SK-N-SH (cell line): ENCODE measurements around the gene ZNF217. TPM values are rescaled to one million over a fixed set of nuclear protein-coding genes. Genes with fewer than 3 reads are reported as not detected.

Experiments used
- CTCF ChIA-PET: fragments of 300-600, 350-600 bp; formaldehyde crosslinking; extraction: SDS; loops from one replicate; lab custom pipeline; 2021; lab: Yijun Ruan, JAX
- POLR2A ChIA-PET: fragments of 350-600 bp; sonication (Branson Sonifier 250); formaldehyde crosslinking; extraction: SDS; loops from one replicate; lab custom pipeline; 2020; ENCODE audit warnings: antibody characterized with exemption, inconsistent platforms; lab: Yijun Ruan, JAX
- DNase-seq: peaks from one replicate; pipeline ENCODE4 v3.0.0; 2012
- H2AFZ ChIP-seq: fragments of 200-600 bp; sonication (generic); 2 replicates; pipeline ENCODE4 v1.8.1; 2016; ENCODE audit warnings: antibody characterized with exemption, mild to moderate bottlenecking, low read depth
- H3F3A ChIP-seq: fragments of 200-600 bp; sonication (generic); replicated peaks from 2 replicates; pipeline ENCODE3; 2016; ENCODE audit warnings: antibody characterized with exemption, mild to moderate bottlenecking; ENCODE audit not compliant: insufficient read depth
- H3K27ac ChIP-seq, 2 experiments: fragments of 200-500 bp in 1 of 2; fragments of 200-600 bp in 1 of 2; sonication (Bioruptor generic) in 1 of 2; sonication (generic), shearing (Covaris generic) in 1 of 2; 2 replicates each; pipeline versions ENCODE4 v1.5.1 to v1.6.1; 2014 to 2016; ENCODE audit warnings: low read depth in 2 of 2, inconsistent platforms in 1 of 2, low read length in 1 of 2, mild to moderate bottlenecking in 1 of 2, mixed read lengths in 1 of 2
- H3K27me3 ChIP-seq: fragments of 200-600 bp; sonication (generic), shearing (Covaris generic); 2 replicates; pipeline ENCODE4 v1.6.1; 2016; ENCODE audit warnings: mixed run types; ENCODE audit not compliant: insufficient read depth
- H3K36me3 ChIP-seq, 2 experiments: fragments of 200-500 bp in 1 of 2; fragments of 200-600 bp in 1 of 2; sonication (Bioruptor generic) in 1 of 2; sonication (generic) in 1 of 2; replicated peaks in 1 of 2; 2 replicates each; pipeline versions ENCODE3 to v1.5.1; 2014 to 2016; ENCODE audit warnings: low read length in 1 of 2, mild to moderate bottlenecking in 1 of 2; ENCODE audit not compliant: insufficient read depth in 2 of 2, control insufficient read depth in 1 of 2
- H3K4me1 ChIP-seq, 2 experiments: fragments of 200-500 bp in 1 of 2; fragments of 200-600 bp in 1 of 2; sonication (Bioruptor generic) in 1 of 2; sonication (generic), shearing (Covaris generic) in 1 of 2; 2 replicates each; pipeline versions ENCODE4 v1.5.1 to v1.6.1; 2014 to 2016; ENCODE audit warnings: low read depth in 1 of 2, low read length in 1 of 2, mixed run types in 1 of 2; ENCODE audit not compliant: insufficient read depth in 2 of 2, control insufficient read depth in 1 of 2
- H3K4me2 ChIP-seq: fragments of 200-600 bp; sonication (generic), shearing (Covaris generic); 2 replicates; pipeline ENCODE4 v1.6.1; 2017; ENCODE audit warnings: mixed run types
- H3K4me3 ChIP-seq, 2 experiments: fragments of 200-500 bp in 1 of 2; fragments of 200-600 bp in 1 of 2; sonication (Bioruptor generic) in 1 of 2; sonication (generic), shearing (Covaris generic) in 1 of 2; 2 replicates each; pipeline versions ENCODE4 v1.5.1 to v1.8.1; 2014 to 2016; ENCODE audit warnings: low read depth in 2 of 2, inconsistent platforms in 1 of 2, low read length in 1 of 2, mild to moderate bottlenecking in 1 of 2, mixed read lengths in 1 of 2, moderate library complexity in 1 of 2
- H3K79me2 ChIP-seq: fragments of 200-600 bp; sonication (generic); 2 replicates; pipeline ENCODE4 v1.8.1; 2017; ENCODE audit warnings: mild to moderate bottlenecking; ENCODE audit not compliant: insufficient read depth
- H3K9ac ChIP-seq: fragments of 200-600 bp; sonication (generic); 2 replicates; pipeline ENCODE4 v1.6.1; 2017; ENCODE audit warnings: mixed run types
- H3K9me2 ChIP-seq: fragments of 200-600 bp; sonication (generic); 2 replicates; pipeline ENCODE4 v1.6.1; 2017; ENCODE audit warnings: mixed run types
- H3K9me3 ChIP-seq: fragments of 200-600 bp; sonication (generic); 2 replicates; pipeline ENCODE4 v1.6.1; 2017; ENCODE audit warnings: mixed run types, mild to moderate bottlenecking, moderate library complexity
- H4K20me1 ChIP-seq: fragments of 200-600 bp; sonication (generic); 2 replicates; pipeline ENCODE4 v1.6.1; 2017; ENCODE audit warnings: mild to moderate bottlenecking, mixed run types; ENCODE audit not compliant: insufficient read depth
- EP300 ChIP-seq, 2 experiments: IDR thresholded peaks; 2 replicates each; pipeline versions ENCODE4 v1.4.0 to v1.6.1; 2012; ENCODE audit warnings: borderline replicate concordance in 1 of 2, low read depth in 1 of 2, low read length in 1 of 2
- FOSL2 ChIP-seq: IDR thresholded peaks from 2 replicates; pipeline ENCODE4 v1.4.0; 2012; ENCODE audit warnings: low read depth, mild to moderate bottlenecking, moderate library complexity, borderline replicate concordance
- GATA2 ChIP-seq: sonication (generic); formaldehyde crosslinking; IDR thresholded peaks from 2 replicates; pipeline ENCODE4 v1.5.0; 2020; ENCODE audit warnings: mild to moderate bottlenecking, missing genetic modification reagents
- JUND ChIP-seq: IDR thresholded peaks from 2 replicates; pipeline ENCODE4 v1.4.0; 2012
- MEF2A ChIP-seq: IDR thresholded peaks from 2 replicates; pipeline ENCODE4 v1.4.0; 2012; ENCODE audit warnings: low read depth, borderline replicate concordance
- NFIC ChIP-seq: IDR thresholded peaks from 2 replicates; pipeline ENCODE4 v1.4.0; 2012; ENCODE audit warnings: borderline replicate concordance
- POLR2AphosphoS5 ChIP-seq: IDR thresholded peaks from 2 replicates; pipeline ENCODE4 v1.6.1; 2012; ENCODE audit warnings: low read depth, low read length
- RCOR1 ChIP-seq: fragments of 150-350 bp; IDR thresholded peaks from 2 replicates; pipeline ENCODE4 v1.6.1; 2017; ENCODE audit warnings: antibody characterized with exemption, low read length
- RXRA ChIP-seq: IDR thresholded peaks from 2 replicates; pipeline ENCODE4 v1.4.0; 2012; ENCODE audit warnings: low read depth, mild to moderate bottlenecking, borderline replicate concordance
- SMC3 ChIP-seq: IDR thresholded peaks from 2 replicates; pipeline ENCODE4 v1.6.1; 2012; ENCODE audit warnings: low read depth, low read length, improper control_type of control experiment
- TCF12 ChIP-seq: IDR thresholded peaks from 2 replicates; pipeline ENCODE4 v1.4.0; 2012
- YY1 ChIP-seq: IDR thresholded peaks from 2 replicates; pipeline ENCODE4 v1.4.0; 2012; ENCODE audit warnings: low read depth, mild to moderate bottlenecking
- WGBS: methylation state at CpG from one replicate; pipeline ENCODE4 v1.1.6; 2017; ENCODE audit warnings: low lambda C conversion rate; 5-methylcytosine and 5-hydroxymethylcytosine counted together
- polyA plus RNA-seq, 3 experiments: library from polyadenylated mRNA; depleted of rRNA; stranded (reverse); fragments of >200 nt; gene quantifications; 2 replicates each; pipeline ENCODE4 v1.2.3, GENCODE V29; 2012
- TF ChIP-seq, protein P1 (sequence below): IDR thresholded peaks from 2 replicates; pipeline ENCODE4; 2012
- TF ChIP-seq, protein P2 (sequence below): IDR thresholded peaks from 2 replicates; pipeline ENCODE4 v1.6.1; 2012; ENCODE audit warnings: mild to moderate bottlenecking, low read depth, low read length, moderate library complexity
- TF ChIP-seq, protein P3 (sequence below): IDR thresholded peaks from 2 replicates; pipeline ENCODE4 v1.4.0; 2012; ENCODE audit warnings: low read depth, borderline replicate concordance
- TF ChIP-seq, protein P4 (sequence below): IDR thresholded peaks from 2 replicates; pipeline ENCODE4 v1.4.0; 2012; ENCODE audit warnings: low read depth

Gene ZNF217
- polyA plus RNA-seq, 1 of the 3 experiments (the other 2 are of a cell fraction) = 6.9 TPM

DNA sequence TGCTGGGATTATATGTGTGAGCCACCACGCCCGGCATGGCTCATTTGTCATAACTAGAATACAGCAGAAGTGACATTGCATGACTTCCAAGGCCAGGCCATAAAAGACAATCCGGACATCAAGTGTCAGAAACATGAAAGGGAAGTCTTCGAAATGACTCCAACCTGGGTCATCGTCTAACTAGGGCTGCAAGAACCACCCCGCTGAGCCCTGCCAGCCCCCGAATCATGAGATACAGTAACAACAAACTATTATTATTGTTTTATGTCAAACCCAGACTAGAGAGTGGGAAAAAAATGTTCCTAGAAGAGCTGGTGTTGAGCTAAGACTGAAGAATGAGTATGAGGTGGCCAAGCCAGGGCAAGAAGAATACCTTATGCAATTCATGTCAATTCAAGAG lies 59.6 kb downstream of the ZNF217 start:
- H4K20me1 ChIP-seq = no peaks in the 10 kb centered on the region
- H3K4me1 ChIP-seq = no peaks in the 10 kb centered on the region
- H3K9me2 ChIP-seq = no peaks in the 10 kb centered on the region
- no peak overlapping the region for H3K4me2 ChIP-seq
- no peak for DNase-seq
- H3K27ac ChIP-seq = no peak overlapping the region
- ChIA-PET CTCF (no interaction called here), POLR2A (no interaction called here)
- no peak overlapping the region for H3K9ac ChIP-seq
- WGBS = 50% methylated on average over 7 of the region's 7 CpGs
- H3K79me2 ChIP-seq = no peaks in the 10 kb centered on the region
- H3K36me3 ChIP-seq = no peaks in the 10 kb centered on the region
- H3K4me3 ChIP-seq = no peak overlapping the region
- H3K9me3 ChIP-seq = no peaks in the 10 kb centered on the region
- no peak overlapping the region for H2AFZ ChIP-seq
- no peaks in the 10 kb centered on the region for H3K27me3 ChIP-seq
- TF ChIP-seq, protein P1, sequence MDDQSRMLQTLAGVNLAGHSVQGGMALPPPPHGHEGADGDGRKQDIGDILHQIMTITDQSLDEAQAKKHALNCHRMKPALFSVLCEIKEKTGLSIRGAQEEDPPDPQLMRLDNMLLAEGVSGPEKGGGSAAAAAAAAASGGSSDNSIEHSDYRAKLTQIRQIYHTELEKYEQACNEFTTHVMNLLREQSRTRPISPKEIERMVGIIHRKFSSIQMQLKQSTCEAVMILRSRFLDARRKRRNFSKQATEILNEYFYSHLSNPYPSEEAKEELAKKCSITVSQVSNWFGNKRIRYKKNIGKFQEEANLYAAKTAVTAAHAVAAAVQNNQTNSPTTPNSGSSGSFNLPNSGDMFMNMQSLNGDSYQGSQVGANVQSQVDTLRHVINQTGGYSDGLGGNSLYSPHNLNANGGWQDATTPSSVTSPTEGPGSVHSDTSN = no peak
- TF ChIP-seq, protein P2, sequence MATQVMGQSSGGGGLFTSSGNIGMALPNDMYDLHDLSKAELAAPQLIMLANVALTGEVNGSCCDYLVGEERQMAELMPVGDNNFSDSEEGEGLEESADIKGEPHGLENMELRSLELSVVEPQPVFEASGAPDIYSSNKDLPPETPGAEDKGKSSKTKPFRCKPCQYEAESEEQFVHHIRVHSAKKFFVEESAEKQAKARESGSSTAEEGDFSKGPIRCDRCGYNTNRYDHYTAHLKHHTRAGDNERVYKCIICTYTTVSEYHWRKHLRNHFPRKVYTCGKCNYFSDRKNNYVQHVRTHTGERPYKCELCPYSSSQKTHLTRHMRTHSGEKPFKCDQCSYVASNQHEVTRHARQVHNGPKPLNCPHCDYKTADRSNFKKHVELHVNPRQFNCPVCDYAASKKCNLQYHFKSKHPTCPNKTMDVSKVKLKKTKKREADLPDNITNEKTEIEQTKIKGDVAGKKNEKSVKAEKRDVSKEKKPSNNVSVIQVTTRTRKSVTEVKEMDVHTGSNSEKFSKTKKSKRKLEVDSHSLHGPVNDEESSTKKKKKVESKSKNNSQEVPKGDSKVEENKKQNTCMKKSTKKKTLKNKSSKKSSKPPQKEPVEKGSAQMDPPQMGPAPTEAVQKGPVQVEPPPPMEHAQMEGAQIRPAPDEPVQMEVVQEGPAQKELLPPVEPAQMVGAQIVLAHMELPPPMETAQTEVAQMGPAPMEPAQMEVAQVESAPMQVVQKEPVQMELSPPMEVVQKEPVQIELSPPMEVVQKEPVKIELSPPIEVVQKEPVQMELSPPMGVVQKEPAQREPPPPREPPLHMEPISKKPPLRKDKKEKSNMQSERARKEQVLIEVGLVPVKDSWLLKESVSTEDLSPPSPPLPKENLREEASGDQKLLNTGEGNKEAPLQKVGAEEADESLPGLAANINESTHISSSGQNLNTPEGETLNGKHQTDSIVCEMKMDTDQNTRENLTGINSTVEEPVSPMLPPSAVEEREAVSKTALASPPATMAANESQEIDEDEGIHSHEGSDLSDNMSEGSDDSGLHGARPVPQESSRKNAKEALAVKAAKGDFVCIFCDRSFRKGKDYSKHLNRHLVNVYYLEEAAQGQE = no peak
- TF ChIP-seq NFIC = no peak
- TF ChIP-seq RXRA = no peak
- TF ChIP-seq RCOR1 = no peak
- no peak for TF ChIP-seq GATA2 (CRISPR knock-in tag)
- TF ChIP-seq, protein P3, sequence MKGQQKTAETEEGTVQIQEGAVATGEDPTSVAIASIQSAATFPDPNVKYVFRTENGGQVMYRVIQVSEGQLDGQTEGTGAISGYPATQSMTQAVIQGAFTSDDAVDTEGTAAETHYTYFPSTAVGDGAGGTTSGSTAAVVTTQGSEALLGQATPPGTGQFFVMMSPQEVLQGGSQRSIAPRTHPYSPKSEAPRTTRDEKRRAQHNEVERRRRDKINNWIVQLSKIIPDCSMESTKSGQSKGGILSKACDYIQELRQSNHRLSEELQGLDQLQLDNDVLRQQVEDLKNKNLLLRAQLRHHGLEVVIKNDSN = no peak
- TF ChIP-seq TCF12 = no peak
- no peak for TF ChIP-seq EP300 (IDR thresholded peaks at IDR 0.05; ENCODE audit: borderline replicate concordance in 1 of 2, low read depth in 1 of 2, low read length in 1 of 2)
- TF ChIP-seq, protein P4, sequence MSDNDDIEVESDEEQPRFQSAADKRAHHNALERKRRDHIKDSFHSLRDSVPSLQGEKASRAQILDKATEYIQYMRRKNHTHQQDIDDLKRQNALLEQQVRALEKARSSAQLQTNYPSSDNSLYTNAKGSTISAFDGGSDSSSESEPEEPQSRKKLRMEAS = no peak
- no peak for TF ChIP-seq POLR2AphosphoS5
- no peak for TF ChIP-seq MEF2A
- TF ChIP-seq JUND = no peak
- no peak for TF ChIP-seq SMC3
- TF ChIP-seq YY1 = no peak
- TF ChIP-seq FOSL2 = no peak
- no peaks in the 10 kb centered on the region for H3F3A ChIP-seq
